AG09309 (cell line): ENCODE results near the gene SEPTIN6.

Experiments
- DNase-seq: peaks from one replicate; pipeline ENCODE4 v3.0.0-alpha.2; 2010; ENCODE audit warnings: low read depth
- H3K4me3 ChIP-seq: 2 replicates; pipeline ENCODE4 v1.5.1; 2011; ENCODE audit warnings: mild to moderate bottlenecking, low read depth, low read length, moderate library complexity; ENCODE audit not compliant: control insufficient read depth
- CTCF ChIP-seq: IDR thresholded peaks from 2 replicates; pipeline ENCODE4 v1.5.1; 2011; ENCODE audit warnings: mild to moderate bottlenecking, low read depth, low read length, inconsistent platforms; ENCODE audit not compliant: insufficient read depth, control insufficient read depth; ENCODE audit errors: missing control alignments

The SEPTIN6 gene

GRCh38 chrX:119655125-119655524, 37.8 kb downstream of the SEPTIN6 start:
- no peak for TF ChIP-seq CTCF
- peak; percentile 35 for DNase-seq
- no peak overlapping the region for H3K4me3 ChIP-seq

GRCh38 chrX:119654112-119654531, 38.8 kb downstream of the SEPTIN6 start:
- no peak for DNase-seq
- peak; percentile 36 for TF ChIP-seq CTCF
- H3K4me3 ChIP-seq: no peak overlapping the region

GRCh38 chrX:119648421-119648775, 44.6 kb downstream of the SEPTIN6 start:
- H3K4me3 ChIP-seq: no peak overlapping the region
- no peak for TF ChIP-seq CTCF
- DNase-seq: no peak

DNA sequence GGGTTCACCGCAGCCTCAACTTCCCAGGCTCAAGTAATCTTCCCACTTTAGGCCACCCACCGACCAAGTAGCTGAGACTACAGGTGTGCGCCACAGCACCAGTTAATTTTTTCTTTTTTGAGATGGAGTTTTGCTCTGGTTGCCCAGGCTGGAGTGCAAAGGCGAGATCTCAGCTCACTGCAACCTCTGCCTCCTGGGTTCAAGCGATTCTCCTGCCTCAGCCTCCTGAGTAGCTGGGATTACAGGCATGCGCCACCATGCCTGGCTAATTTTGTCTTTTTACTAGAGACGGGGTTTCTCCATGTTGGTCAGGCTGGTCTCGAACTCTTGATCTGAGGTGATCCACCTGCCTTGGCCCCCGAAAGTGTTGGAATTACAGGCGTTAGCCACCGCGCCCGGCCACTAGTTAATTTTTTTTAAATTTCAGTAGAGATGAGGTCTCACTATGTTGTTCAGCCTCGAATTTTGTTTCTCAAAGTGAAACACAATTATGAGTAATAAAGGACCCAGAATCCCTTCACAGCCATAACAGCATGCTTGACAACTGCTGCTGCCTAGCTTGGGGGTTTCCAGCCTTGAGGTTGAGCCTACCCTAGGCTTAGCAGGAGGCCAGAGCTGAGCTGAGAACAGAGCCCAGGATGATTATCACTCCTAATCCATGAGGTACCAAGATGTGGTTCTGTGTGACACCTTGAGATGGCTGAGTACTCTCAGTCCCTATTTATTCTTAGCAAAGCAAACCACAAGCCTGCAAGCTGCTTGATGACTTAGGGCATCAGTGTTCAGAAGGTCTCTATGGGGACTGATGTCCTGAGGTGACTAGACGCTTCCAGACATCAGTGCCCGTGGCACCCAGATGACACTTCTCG, 45.2 kb downstream of the SEPTIN6 start:
- H3K4me3 ChIP-seq: no peak overlapping the region
- no peak for DNase-seq
- TF ChIP-seq CTCF: no peak

GRCh38 chrX:119647089-119647488, 45.9 kb downstream of the SEPTIN6 start:
- no peak for DNase-seq
- no peak overlapping the region for H3K4me3 ChIP-seq
- no peak for TF ChIP-seq CTCF

DNA sequence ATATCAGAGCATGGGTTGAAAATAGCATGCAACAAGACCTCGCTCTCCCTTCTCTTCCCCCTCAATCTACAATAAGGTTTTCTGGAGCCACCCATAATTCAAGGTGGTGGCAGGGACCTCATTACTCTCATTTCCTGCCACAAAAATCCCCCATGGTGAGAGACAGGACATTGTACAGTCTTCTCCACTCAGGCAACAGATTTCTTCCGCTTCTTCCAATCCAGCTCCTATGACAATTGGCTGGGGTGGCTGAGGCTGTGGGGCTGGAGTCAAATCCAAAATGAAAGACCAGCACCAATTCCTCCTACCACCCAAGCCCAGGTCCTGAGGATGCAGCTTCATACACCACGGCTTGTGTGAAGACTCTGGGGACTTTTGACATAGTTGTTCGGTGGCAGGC, 46.5 kb downstream of the SEPTIN6 start:
- TF ChIP-seq CTCF: no peak
- H3K4me3 ChIP-seq: no peak overlapping the region
- DNase-seq: no peak
